Natural killer cell (primary cell): ENCODE measurements around the gene VWA8. TPM values are rescaled to one million over a fixed set of nuclear protein-coding genes. Genes with fewer than 3 reads are reported as not detected.
"Not testable (repeated sequence)": the region's sequence is repeated elsewhere in the genome, so short reads cannot be mapped to it uniquely, and the experiment has no call there.

ENCODE experiments used
- ATAC-seq, 3 donors: fragments of 150-1000 bp in 2 of 3; fragments of 200-7000 bp in 1 of 3; cut with Tn5 transposase; 1 replicate in 1 of 3; 2 replicates in 2 of 3; pipeline ENCODE4 v1.10.0; 2021; ENCODE audit warnings: mild to moderate bottlenecking in 2 of 3, moderate library complexity in 2 of 3
- DNase-seq, 2 donors: peaks; one replicate each; pipeline versions ENCODE4 v3.0.0 to v3.0.0-alpha.2; 2013 to 2021; ENCODE audit warnings: mixed read lengths in 1 of 2
- H3K27ac ChIP-seq: one replicate; pipeline ENCODE4 v1.5.1; 2013; ENCODE audit warnings: mild to moderate bottlenecking, low read length
- H3K27me3 ChIP-seq: one replicate; pipeline ENCODE4 v1.6.1; 2013; ENCODE audit warnings: low read length; ENCODE audit not compliant: control insufficient read depth, insufficient read depth
- H3K36me3 ChIP-seq: one replicate; pipeline ENCODE4 v1.6.1; 2013; ENCODE audit warnings: low read length; ENCODE audit not compliant: control insufficient read depth, insufficient read depth
- H3K4me1 ChIP-seq: one replicate; pipeline ENCODE4 v1.6.1; 2013; ENCODE audit warnings: low read length; ENCODE audit not compliant: control insufficient read depth, insufficient read depth
- H3K4me3 ChIP-seq: one replicate; pipeline ENCODE4 v1.5.1; 2013; ENCODE audit warnings: low read length
- H3K9me3 ChIP-seq: one replicate; pipeline ENCODE4 v1.6.1; 2013; ENCODE audit warnings: low read length; ENCODE audit not compliant: control insufficient read depth, insufficient read depth
- H3K27ac Mint-ChIP-seq, 2 donors: one replicate each; pipeline ENCODE4 v1.8.0; 2022; ENCODE audit warnings: mild to moderate bottlenecking in 2 of 2, mixed read lengths in 2 of 2, moderate library complexity in 1 of 2
- H3K27me3 Mint-ChIP-seq, 2 donors: one replicate each; pipeline ENCODE4 v1.8.0; 2022; ENCODE audit warnings: low read depth in 2 of 2, mixed read lengths in 2 of 2
- H3K36me3 Mint-ChIP-seq: one replicate; pipeline ENCODE4 v1.8.0; 2022; ENCODE audit warnings: mixed read lengths
- H3K4me1 Mint-ChIP-seq, 2 donors: one replicate each; pipeline ENCODE4 v1.8.0; 2022; ENCODE audit warnings: mixed read lengths in 2 of 2
- H3K4me3 Mint-ChIP-seq: one replicate; pipeline ENCODE4 v1.8.0; 2022; ENCODE audit warnings: mild to moderate bottlenecking, moderate library complexity, mixed read lengths
- H3K9me3 Mint-ChIP-seq, 2 donors: one replicate each; pipeline ENCODE4 v1.8.0; 2022; ENCODE audit warnings: mixed read lengths in 2 of 2
- WGBS: methylation state at CpG from one replicate; pipeline ENCODE4 v1.1.7; 2013; ENCODE audit warnings: missing lambda C conversion rate; ENCODE audit not compliant: insufficient coverage; 5-methylcytosine and 5-hydroxymethylcytosine counted together
- intact Hi-C: fragments of 100-400 bp; cut with micrococcal nuclease; formaldehyde crosslinking; loops from one replicate; pipeline ENCODE4 v1.14.2; 2022
- total RNA-seq, 4 donors: library from RNA; stranded (reverse); fragments of 120-200 nt in 1 of 4; gene quantifications; one replicate each; pipeline versions ENCODE4 v1.2.3 to v1.2.4, GENCODE V29; 2013 to 2022
- TF ChIP-seq, protein P1 (sequence below): fragments of 200-600 bp; IDR thresholded peaks from one replicate; pipeline ENCODE4 v1.8.0; 2022; ENCODE audit warnings: antibody characterized with exemption

The VWA8 gene
- total RNA-seq, 3 donors from 2014 or later (not counting 1 experiment from before 2014, with no cell fraction given), result 21.9 to 27.5 (median 22.6) TPM

DNA sequence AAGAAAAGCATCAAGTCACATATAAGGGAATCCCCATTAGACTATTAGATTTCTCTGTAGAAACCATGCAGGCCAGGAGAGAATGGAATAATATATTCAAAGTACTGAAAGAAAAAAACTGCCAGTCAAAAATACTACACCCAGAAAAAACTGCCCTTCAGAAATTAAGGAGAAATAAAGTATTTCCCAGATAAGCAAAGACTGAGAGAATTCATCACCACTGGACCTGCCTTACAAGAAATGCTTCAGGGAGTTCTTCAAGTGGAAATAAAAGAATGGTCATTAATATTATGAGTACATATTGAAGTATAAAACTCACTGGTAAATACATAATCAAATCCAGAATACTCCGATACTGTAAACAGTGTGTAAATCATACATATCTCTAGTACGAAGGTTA lies 35.9 kb downstream of the VWA8 start:
- H3K4me1 ChIP-seq, result no peaks in the 10 kb centered on the region
- ATAC-seq, result no peak
- no peaks in the 10 kb centered on the region for H3K27me3 ChIP-seq
- TF ChIP-seq, protein P1, sequence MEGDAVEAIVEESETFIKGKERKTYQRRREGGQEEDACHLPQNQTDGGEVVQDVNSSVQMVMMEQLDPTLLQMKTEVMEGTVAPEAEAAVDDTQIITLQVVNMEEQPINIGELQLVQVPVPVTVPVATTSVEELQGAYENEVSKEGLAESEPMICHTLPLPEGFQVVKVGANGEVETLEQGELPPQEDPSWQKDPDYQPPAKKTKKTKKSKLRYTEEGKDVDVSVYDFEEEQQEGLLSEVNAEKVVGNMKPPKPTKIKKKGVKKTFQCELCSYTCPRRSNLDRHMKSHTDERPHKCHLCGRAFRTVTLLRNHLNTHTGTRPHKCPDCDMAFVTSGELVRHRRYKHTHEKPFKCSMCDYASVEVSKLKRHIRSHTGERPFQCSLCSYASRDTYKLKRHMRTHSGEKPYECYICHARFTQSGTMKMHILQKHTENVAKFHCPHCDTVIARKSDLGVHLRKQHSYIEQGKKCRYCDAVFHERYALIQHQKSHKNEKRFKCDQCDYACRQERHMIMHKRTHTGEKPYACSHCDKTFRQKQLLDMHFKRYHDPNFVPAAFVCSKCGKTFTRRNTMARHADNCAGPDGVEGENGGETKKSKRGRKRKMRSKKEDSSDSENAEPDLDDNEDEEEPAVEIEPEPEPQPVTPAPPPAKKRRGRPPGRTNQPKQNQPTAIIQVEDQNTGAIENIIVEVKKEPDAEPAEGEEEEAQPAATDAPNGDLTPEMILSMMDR, result no peak
- no peak overlapping the region for H3K4me3 ChIP-seq
- WGBS, result no CpG with 5 or more reads among the region's 2 CpGs
- no peak overlapping the region for H3K27ac ChIP-seq
- Mint-ChIP-seq H3K27ac (no peak overlapping the region), H3K27me3 (no peaks in the 10 kb centered on the region), H3K4me3 (no peak overlapping the region), H3K9me3 (peaks cover 6 to 8% of the 10 kb centered on the region in 2 donors), H3K4me1 (peaks cover 30 to 48% of the 10 kb centered on the region in 2 donors), H3K36me3 (peaks cover 36% of the 10 kb centered on the region)
- H3K9me3 ChIP-seq, result peaks cover 7% of the 10 kb centered on the region
- H3K36me3 ChIP-seq, result no peaks in the 10 kb centered on the region
- DNase-seq, result no peak
- intact Hi-C loops, result no loop called here

DNA sequence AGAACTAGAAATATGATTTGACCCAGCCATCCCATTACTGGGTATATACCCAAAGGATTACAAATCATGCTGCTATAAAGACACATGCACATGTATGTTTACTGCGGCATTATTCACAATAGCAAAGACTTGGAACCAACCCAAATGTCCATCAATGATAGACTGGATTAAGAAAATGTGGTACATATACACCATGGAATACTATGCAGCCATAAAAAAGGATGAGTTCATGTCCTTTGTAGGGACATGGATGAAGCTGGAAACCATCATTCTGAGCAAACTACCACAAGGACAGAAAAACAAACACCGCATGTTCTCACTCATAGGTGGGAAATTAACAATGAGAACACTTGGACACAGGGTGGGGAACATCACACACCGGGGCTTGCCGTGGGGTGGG lies 38.0 kb downstream of the VWA8 start:
- H3K36me3 Mint-ChIP-seq, result peaks cover 32% of the 10 kb centered on the region
- H3K27me3 Mint-ChIP-seq, H3K9me3 Mint-ChIP-seq, ATAC-seq, H3K27ac Mint-ChIP-seq, H3K36me3 ChIP-seq, H3K4me3 Mint-ChIP-seq, H3K4me1 ChIP-seq, intact Hi-C loops, H3K9me3 ChIP-seq, H3K4me3 ChIP-seq, H3K27ac ChIP-seq, DNase-seq, H3K27me3 ChIP-seq: not testable (repeated sequence)
- H3K4me1 Mint-ChIP-seq, result peaks cover 24 to 42% of the 10 kb centered on the region in 2 donors
- 92% methylated on average over 2 of the region's 4 CpGs for WGBS

DNA sequence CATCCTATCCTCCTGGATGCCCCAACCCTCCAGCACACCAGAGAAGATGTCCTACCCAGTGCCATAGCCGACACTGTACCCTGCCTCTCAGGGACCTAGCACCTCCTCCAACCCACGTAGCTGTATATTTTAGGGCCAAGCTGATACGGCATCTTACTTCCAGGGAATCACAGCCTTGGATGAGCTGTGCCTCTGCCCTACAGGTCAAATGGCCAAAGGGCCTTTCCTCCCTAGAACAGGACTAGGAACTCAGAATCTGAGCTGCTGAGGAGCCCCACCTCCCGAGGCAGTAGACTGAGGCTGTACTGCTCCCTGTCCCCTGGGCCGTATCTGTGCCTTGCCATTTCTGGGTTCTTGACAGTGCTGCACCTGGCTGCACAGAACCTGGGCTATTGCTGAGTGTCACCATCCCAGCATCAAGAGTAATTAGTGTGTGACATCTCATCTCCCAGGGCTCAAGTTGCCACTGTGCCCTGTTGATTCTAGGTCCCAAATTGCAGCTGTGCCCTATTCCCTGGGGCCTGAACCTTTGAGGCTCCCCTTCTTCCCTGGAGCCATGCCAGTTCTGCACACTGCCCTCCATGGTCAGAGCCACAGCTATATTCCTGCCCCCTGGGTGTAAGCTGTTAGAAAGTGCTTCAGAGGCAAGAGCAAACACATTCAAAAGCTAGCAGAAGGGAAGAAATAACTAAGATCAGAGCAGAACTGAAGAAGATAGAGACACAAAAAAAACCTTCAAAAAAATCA lies 41.0 kb downstream of the VWA8 start:
- no peaks in the 10 kb centered on the region for H3K27me3 ChIP-seq
- no peaks in the 10 kb centered on the region for H3K36me3 ChIP-seq
- no peaks in the 10 kb centered on the region for H3K27me3 Mint-ChIP-seq
- H3K4me1 Mint-ChIP-seq, result peaks cover 31 to 50% of the 10 kb centered on the region in 2 donors
- intact Hi-C loops, result no loop called here
- no peak overlapping the region for H3K4me3 ChIP-seq
- no peak overlapping the region for H3K4me3 Mint-ChIP-seq
- peak overlapping the region; percentile 0 to 12 for H3K27ac Mint-ChIP-seq
- 77% methylated on average over 5 of the region's 5 CpGs for WGBS
- H3K27ac ChIP-seq, result no peak overlapping the region
- H3K9me3 ChIP-seq, result peaks cover 4% of the 10 kb centered on the region
- H3K36me3 Mint-ChIP-seq, result peaks cover 15% of the 10 kb centered on the region
- peaks cover 2 to 8% of the 10 kb centered on the region in 2 donors for H3K9me3 Mint-ChIP-seq
- DNase-seq (no peak), ATAC-seq (no peak)
- TF ChIP-seq, protein P1, result no peak
- H3K4me1 ChIP-seq, result peaks cover 2% of the 10 kb centered on the region

DNA sequence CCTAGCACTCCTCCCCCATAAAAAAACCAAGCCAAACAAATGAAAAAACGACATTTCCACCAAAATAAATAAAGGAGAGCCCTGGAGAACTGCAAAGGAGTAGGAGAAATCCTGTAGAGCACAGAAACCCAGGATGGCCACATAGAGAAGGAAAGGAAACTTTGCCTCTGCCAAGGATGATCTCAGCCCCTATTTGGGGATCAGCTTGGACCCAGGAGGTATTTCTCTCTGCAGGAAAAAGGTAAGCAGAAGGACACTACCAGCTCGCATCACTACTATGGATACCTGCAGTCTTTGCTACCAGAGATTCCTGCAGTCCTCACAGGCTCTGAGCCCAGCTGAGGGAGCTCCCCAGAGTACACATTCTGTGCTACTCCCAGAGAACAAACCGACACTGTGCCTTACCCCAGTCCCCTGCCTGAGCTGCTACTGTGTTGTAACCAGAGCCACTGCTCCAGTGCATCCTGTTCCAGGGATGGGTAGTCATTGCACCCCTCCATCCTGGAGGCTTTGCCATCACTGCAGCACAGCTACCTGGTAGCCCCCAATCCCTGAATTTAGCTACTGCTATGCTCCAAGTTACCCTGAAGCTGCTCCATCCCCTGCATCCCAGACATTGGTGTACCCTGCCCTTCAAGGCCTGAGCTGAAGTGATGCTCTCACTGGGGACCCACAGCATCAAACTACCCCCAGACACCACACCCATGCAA lies 41.7 kb downstream of the VWA8 start:
- Histone ChIP-seq H3K27ac (no peak overlapping the region), H3K27me3 (no peaks in the 10 kb centered on the region), H3K36me3 (no peaks in the 10 kb centered on the region), H3K4me1 (peaks cover 2% of the 10 kb centered on the region), H3K9me3 (peaks cover 4% of the 10 kb centered on the region), H3K4me3 (no peak overlapping the region)
- intact Hi-C loops, result no loop called here
- no peak overlapping the region for H3K4me3 Mint-ChIP-seq
- H3K4me1 Mint-ChIP-seq, result peaks cover 31 to 54% of the 10 kb centered on the region in 2 donors
- peak overlapping the region in 1 of 2 donors; percentile 12 for H3K27ac Mint-ChIP-seq
- no peaks in the 10 kb centered on the region for H3K27me3 Mint-ChIP-seq
- peak in 1 of 2 donors; percentile 4 for DNase-seq
- WGBS, result 85% methylated on average over 3 of the region's 3 CpGs
- ATAC-seq, result no peak
- TF ChIP-seq, protein P1, result no peak
- H3K36me3 Mint-ChIP-seq, result peaks cover 8% of the 10 kb centered on the region
- H3K9me3 Mint-ChIP-seq, result peaks cover 0 to 5% of the 10 kb centered on the region in 2 donors
